Measurements from ENCODE around the gene EIF3I.

DNA sequence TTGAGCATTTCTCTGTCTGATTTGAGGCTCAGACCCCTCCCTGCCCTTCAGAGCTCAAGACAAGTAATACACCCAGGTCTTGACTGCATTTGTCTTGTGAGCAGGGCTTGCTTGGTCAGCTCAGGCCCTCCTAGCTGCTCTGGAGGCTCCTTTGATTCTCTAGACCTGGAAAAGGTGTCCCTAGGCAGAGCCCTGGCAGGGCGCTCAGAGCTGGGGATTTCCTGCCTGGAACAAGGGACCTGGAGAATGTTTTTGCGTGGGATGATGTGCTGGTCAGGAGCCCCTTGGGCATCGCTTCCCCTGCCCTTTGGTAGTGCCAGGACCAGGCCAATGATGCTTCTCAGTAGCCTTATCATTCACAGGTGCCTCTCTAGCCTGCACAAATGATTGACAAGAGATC is 26.7 kb upstream of the EIF3I start:
- no peak for TF ChIP-seq EZH2 (IDR thresholded peaks at IDR 0.05; ENCODE audit: insufficient read depth, poor library complexity, severe bottlenecking)
- no peak for TF ChIP-seq EZH2phosphoT487 (IDR thresholded peaks at IDR 0.05; ENCODE audit: insufficient read depth, low read depth)

Data from GM23248 (cell line).